T-helper 9 cell (primary cell): ENCODE results near the gene PEX13.
"Not testable (repeated sequence)": the region's sequence is repeated elsewhere in the genome, so short reads cannot be mapped to it uniquely, and the experiment has no call there.

Experiments used
- DNase-seq: peaks from one replicate; pipeline ENCODE4 v3.0.0-alpha.2; 2020

The PEX13 gene

GRCh38 chr2:61011678-61012077 is 5.8 kb upstream of the PEX13 start:
- no peak for DNase-seq

GRCh38 chr2:61012303-61012702 is 5.2 kb upstream of the PEX13 start:
- DNase-seq, result not testable (repeated sequence)

GRCh38 chr2:61013382-61013781 is 4.1 kb upstream of the PEX13 start:
- DNase-seq, result no peak

- no peak for DNase-seq
These were observed 2.8 kb upstream of the PEX13 start for GRCh38 chr2:61014763-61015162.

GRCh38 chr2:61015976-61016375 is 1.5 kb upstream of the PEX13 start:
- DNase-seq, result no peak

- no peak for DNase-seq
These were observed 1.0 kb upstream of the PEX13 start for GRCh38 chr2:61016392-61017002.

GRCh38 chr2:61017003-61017555 is 441 bp upstream of the PEX13 start:
- peak; percentile 49 for DNase-seq

GRCh38 chr2:61018318-61018755 is 817 bp downstream of the PEX13 start:
- DNase-seq, result no peak

- no peak for DNase-seq
These were observed 1.3 kb downstream of the PEX13 start for GRCh38 chr2:61018798-61019197.

- no peak for DNase-seq
These were observed 3.7 kb downstream of the PEX13 start for GRCh38 chr2:61021228-61021660.

GRCh38 chr2:61023670-61024069 is 6.2 kb downstream of the PEX13 start:
- DNase-seq, result no peak

GRCh38 chr2:61029533-61029932 is 12.0 kb downstream of the PEX13 start:
- no peak for DNase-seq

GRCh38 chr2:61034592-61034991 is 17.1 kb downstream of the PEX13 start:
- DNase-seq, result not testable (repeated sequence)

GRCh38 chr2:61036643-61037042 is 19.1 kb downstream of the PEX13 start:
- not testable (repeated sequence) for DNase-seq

- DNase-seq, result no peak
These were observed 25.3 kb downstream of the PEX13 start for GRCh38 chr2:61042807-61043206.

GRCh38 chr2:61044636-61045035 is 27.1 kb downstream of the PEX13 start:
- DNase-seq, result no peak

- DNase-seq, result no peak
These were observed 27.7 kb downstream of the PEX13 start for GRCh38 chr2:61045226-61045625.

GRCh38 chr2:61045999-61046398 is 28.5 kb downstream of the PEX13 start:
- no peak for DNase-seq

GRCh38 chr2:61055557-61055956 is 38.0 kb downstream of the PEX13 start:
- DNase-seq, result no peak

GRCh38 chr2:61057562-61057961 is 40.0 kb downstream of the PEX13 start:
- DNase-seq, result no peak

GRCh38 chr2:61059382-61059781 is 41.9 kb downstream of the PEX13 start:
- no peak for DNase-seq

GRCh38 chr2:61065714-61066709 is 48.5 kb downstream of the PEX13 start, which contains the start of gene SANBR:
SANBR (plus strand) TSS chr2:61065871; CDS start chr2:61070351, 4,480 bp downstream.
- DNase-seq, result peak; percentile 79

GRCh38 chr2:61074100-61074499 is 56.6 kb downstream of the PEX13 start:
- no peak for DNase-seq
